GM12878 (cell line): ENCODE measurements around the gene DNAJC16. TPM values are rescaled to one million over a fixed set of nuclear protein-coding genes. Genes with fewer than 3 reads are reported as not detected.

ENCODE experiments used
- ATAC-seq: fragments of 200-7000 bp; cut with Tn5 transposase; 3 replicates; pipeline ENCODE4 v1.9.1; 2020; ENCODE audit warnings: mild to moderate bottlenecking, moderate library complexity
- BruUV-seq: library from RNA; stranded (reverse); fragments of 400-500 nt; replicated peaks from 2 replicates; lab custom pipeline; 2021; lab: Mats Ljungman, UMichigan
- CTCF ChIA-PET: fragments of 300-600 bp; sonication (Branson Sonifier 250); formaldehyde crosslinking; extraction: SDS; loops from one replicate; lab custom pipeline; 2021; ENCODE audit warnings: inconsistent platforms; lab: Yijun Ruan, JAX
- POLR2A ChIA-PET: fragments of 350-600 bp; formaldehyde crosslinking; extraction: SDS; loops from one replicate; lab custom pipeline; 2021; ENCODE audit warnings: inconsistent platforms; lab: Charles Lee
- RAD21 ChIA-PET: fragments of 300-600 bp; sonication (Branson Sonifier 250); formaldehyde crosslinking; loops from one replicate; lab custom pipeline; 2023; ENCODE audit warnings: antibody characterized with exemption; ENCODE audit not compliant: unreplicated experiment; lab: Charles Lee
- SMC1A ChIA-PET: fragments of 300-600 bp; sonication (Branson Sonifier 250); formaldehyde crosslinking; loops from one replicate; lab custom pipeline; 2023; ENCODE audit not compliant: unreplicated experiment, uncharacterized antibody; lab: Charles Lee
- DNase-seq: peaks from one replicate; pipeline ENCODE4 v3.0.0-alpha.2; 2011; ENCODE audit warnings: low read depth, low spot score
- FAIRE-seq: peaks from 3 replicates; lab custom pipeline; 2011; peaks lifted over from hg19 to GRCh38; lab: Jason Lieb, UNC
- H2AFZ ChIP-seq: 2 replicates; pipeline ENCODE4 v1.6.0; 2011; ENCODE audit warnings: low read depth, low read length, control low read depth; ENCODE audit not compliant: control insufficient read depth
- H3K27ac ChIP-seq: 2 replicates; pipeline ENCODE4 v1.5.1; 2011; ENCODE audit warnings: control low read depth; ENCODE audit not compliant: control insufficient read depth, insufficient read depth
- H3K27me3 ChIP-seq, 2 experiments: replicated peaks in 1 of 2; 2 replicates each; pipeline versions ENCODE4 v1.6.0 to v1.6.1; 2011; ENCODE audit warnings: low read length in 1 of 2; ENCODE audit not compliant: control insufficient read depth in 2 of 2, insufficient read depth in 2 of 2
- H3K36me3 ChIP-seq, 2 experiments: 2 replicates each; pipeline ENCODE4 v1.5.1; 2011; ENCODE audit warnings: low read length in 1 of 2; ENCODE audit not compliant: control insufficient read depth in 2 of 2, insufficient read depth in 2 of 2
- H3K4me1 ChIP-seq: 2 replicates; pipeline ENCODE4 v1.6.1; 2011; ENCODE audit warnings: mild to moderate bottlenecking, low read length, moderate library complexity, mixed read lengths; ENCODE audit not compliant: control insufficient read depth, insufficient read depth
- H3K4me2 ChIP-seq: 2 replicates; pipeline ENCODE4 v1.6.0; 2011; ENCODE audit warnings: control low read depth; ENCODE audit not compliant: control insufficient read depth, insufficient read depth
- H3K4me3 ChIP-seq: fragments of 200-600 bp; sonication (generic); 2 replicates; pipeline ENCODE4 v1.5.1; 2016
- H3K79me2 ChIP-seq: 2 replicates; pipeline ENCODE4 v1.6.0; 2011; ENCODE audit warnings: low read length; ENCODE audit not compliant: control insufficient read depth, insufficient read depth
- H3K9ac ChIP-seq: 2 replicates; pipeline ENCODE4 v1.8.0; 2011; ENCODE audit warnings: low read length, control low read depth, mixed read lengths; ENCODE audit not compliant: control insufficient read depth, insufficient read depth
- H3K9me3 ChIP-seq: replicated peaks from 3 replicates; pipeline ENCODE4 v1.5.1; 2011; ENCODE audit warnings: mild to moderate bottlenecking, low read length; ENCODE audit not compliant: control insufficient read depth, insufficient read depth
- H4K20me1 ChIP-seq: 2 replicates; pipeline ENCODE4 v1.6.0; 2011; ENCODE audit not compliant: control insufficient read depth, insufficient read depth
- ATF7 ChIP-seq: fragments of 450-650 bp; IDR thresholded peaks from 2 replicates; pipeline ENCODE4 v1.6.1; 2016; ENCODE audit warnings: low read depth, mild to moderate bottlenecking
- KAT2A ChIP-seq: conservative IDR thresholded peaks from 2 replicates; pipeline ENCODE4 v1.6.1; 2011; ENCODE audit warnings: low read depth, low read length; ENCODE audit not compliant: control insufficient read depth
- KLF5 ChIP-seq: fragments of 450-650 bp; IDR thresholded peaks from 2 replicates; pipeline ENCODE4 v1.6.1; 2014; ENCODE audit warnings: mild to moderate bottlenecking; ENCODE audit not compliant: partially characterized antibody
- MXI1 ChIP-seq: fragments of 150-350 bp; IDR thresholded peaks from 2 replicates; pipeline ENCODE4 v1.6.1; 2011; ENCODE audit warnings: low read depth, mild to moderate bottlenecking, inconsistent platforms, low read length, improper control_type of control experiment
- POLR2A ChIP-seq: IDR thresholded peaks from 2 replicates; pipeline ENCODE4 v1.6.1; 2011; ENCODE audit warnings: low read depth, mild to moderate bottlenecking, low read length
- SIN3A ChIP-seq: IDR thresholded peaks from 2 replicates; pipeline ENCODE4 v1.6.1; 2012; ENCODE audit warnings: low read depth, low read length, improper control_type of control experiment
- SREBF2 ChIP-seq: IDR thresholded peaks from 2 replicates; pipeline ENCODE4 v1.6.1; 2012; ENCODE audit warnings: mild to moderate bottlenecking, low read length
- YY1 ChIP-seq: IDR thresholded peaks from 2 replicates; pipeline ENCODE4 v1.6.1; 2011; ENCODE audit warnings: low read depth, mild to moderate bottlenecking, low read length
- ZNF24 ChIP-seq: fragments of 450-650 bp; IDR thresholded peaks from 2 replicates; pipeline ENCODE4 v1.6.1; 2017; ENCODE audit warnings: antibody characterized with exemption, mild to moderate bottlenecking
- ZSCAN29 ChIP-seq: fragments of 450-650 bp; IDR thresholded peaks from 2 replicates; pipeline ENCODE4 v1.6.1; 2017; ENCODE audit warnings: mild to moderate bottlenecking, moderate library complexity
- WGBS: methylation state at CpG from one replicate; pipeline ENCODE4 v1.1.6; 2016; ENCODE audit warnings: low lambda C conversion rate; ENCODE audit not compliant: insufficient replicate concordance, insufficient coverage; ENCODE audit errors: missing lambda C conversion rate; 5-methylcytosine and 5-hydroxymethylcytosine counted together
- in situ Hi-C: fragments of 300-500 bp; cut with MboI; formaldehyde crosslinking; loops from 9 replicates; pipeline ENCODE4 v1.14.3; 2018; ENCODE audit warnings: mixed read lengths
- intact Hi-C: fragments of 100-400 bp; cut with micrococcal nuclease; formaldehyde crosslinking; loops from one replicate; pipeline ENCODE4 v1.14.2; 2022; ENCODE audit not compliant: unreplicated experiment
- polyA plus RNA-seq, 11 experiments: library from polyadenylated mRNA; depleted of rRNA in 4 of 11; unstranded in 6 of 11; stranded (reverse) in 5 of 11; fragments of >200 nt; fragmentation: Nextera tagmentation in 4 of 11; fragmentation: Illumina TruSeq in 1 of 11; extraction: Ambion mirVana in 4 of 11; extraction: Trizol in 1 of 11; gene quantifications; 1 replicate in 1 of 11; 2 replicates in 10 of 11; pipeline versions ENCODE4 v1.2.1 to v1.2.3, GENCODE V29; 2011 to 2016; ENCODE audit warnings: inconsistent platforms in 2 of 11, missing spikeins in 2 of 11, low read depth in 1 of 11
- total RNA-seq, 4 experiments: library from RNA; depleted of rRNA in 3 of 4; stranded (reverse); fragments of >200 nt in 3 of 4; fragmentation: Illumina TruSeq in 1 of 4; extraction: Trizol in 1 of 4; gene quantifications; 2 replicates each; pipeline versions ENCODE4 v1.2.1 to v1.2.3, GENCODE V29; 2013 to 2021
- TF ChIP-seq, protein P1 (sequence below), 3 experiments: IDR thresholded peaks in 2 of 3; conservative IDR thresholded peaks in 1 of 3; 2 replicates each; pipeline ENCODE4 v1.5.1; 2011; ENCODE audit warnings: low read depth in 3 of 3, low read length in 3 of 3, mild to moderate bottlenecking in 3 of 3, control low read depth in 2 of 3, moderate library complexity in 2 of 3, inconsistent platforms in 1 of 3, mixed read lengths in 1 of 3; ENCODE audit not compliant: control insufficient read depth in 2 of 3, insufficient read depth in 1 of 3; ENCODE audit errors: extremely low read depth in 1 of 3
- TF ChIP-seq, protein P2 (sequence below): fragments of 450-650 bp; IDR thresholded peaks from 2 replicates; pipeline ENCODE4 v1.6.1; 2016; ENCODE audit warnings: mild to moderate bottlenecking
- TF ChIP-seq, protein P3 (sequence below): fragments of 450-650 bp; IDR thresholded peaks from 2 replicates; pipeline ENCODE4 v1.6.1; 2017; ENCODE audit warnings: mild to moderate bottlenecking, moderate library complexity
- TF ChIP-seq, protein P4 (sequence below): fragments of 450-650 bp; formaldehyde crosslinking; IDR thresholded peaks from 2 replicates; pipeline ENCODE4 v1.5.0; 2022; ENCODE audit warnings: mild to moderate bottlenecking, missing genetic modification characterization

Gene DNAJC16
- total and polyA plus RNA-seq, 10 of the 15 experiments (the other 5 are each of a cell fraction or from before 2014, with no cell fraction given), result 2.4 to 12.7 (median 7.8) TPM

DNA sequence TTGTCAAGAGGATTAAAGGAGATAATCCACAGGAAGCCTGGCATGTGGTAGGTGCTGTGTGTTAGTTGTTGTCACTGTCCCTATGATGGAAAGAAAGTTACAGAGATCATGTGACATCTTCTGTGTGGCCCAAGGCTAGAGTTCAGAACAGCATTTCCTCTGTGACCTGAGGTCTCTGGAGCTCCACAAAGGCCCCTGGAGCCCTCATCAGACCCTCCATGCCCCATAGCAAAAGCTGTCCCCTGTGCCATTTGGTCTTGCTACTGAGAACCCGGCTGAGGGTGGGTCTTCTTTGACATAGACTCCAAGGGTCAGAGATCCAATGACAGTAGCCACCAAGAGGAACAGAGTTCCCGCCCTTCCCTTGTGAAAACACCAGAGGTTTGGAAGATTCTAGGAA, 42.7 kb upstream of the DNAJC16 start:
- H3K79me2 ChIP-seq, result no peaks in the 10 kb centered on the region
- H4K20me1 ChIP-seq, result no peaks in the 10 kb centered on the region
- no peaks in the 10 kb centered on the region for H3K27me3 ChIP-seq
- intact Hi-C loops, result no loop called here
- ChIA-PET SMC1A (no interaction called here), POLR2A (no interaction called here), CTCF (no interaction called here), RAD21 (interaction anchor here (0.5 kb wide), 1 partner anchor 10 kb away, joined by 3 read pairs; no protein-coding TSS in a partner anchor)
- no peak overlapping the region for H3K27ac ChIP-seq
- no peak overlapping the region for H3K4me2 ChIP-seq
- H3K4me3 ChIP-seq, result no peak overlapping the region
- H3K9me3 ChIP-seq, result no peaks in the 10 kb centered on the region
- in situ Hi-C loops, result no loop called here
- peak; percentile 52 for FAIRE-seq
- WGBS, result 21% methylated on average over 2 of the region's 2 CpGs
- no peak for DNase-seq
- H2AFZ ChIP-seq, result no peak overlapping the region
- H3K4me1 ChIP-seq, result no peaks in the 10 kb centered on the region
- no peak for ATAC-seq
- H3K9ac ChIP-seq, result no peak overlapping the region
- BruUV-seq, result no TSS peak
- H3K36me3 ChIP-seq, result no peaks in the 10 kb centered on the region
- TF ChIP-seq ZNF24, result no peak
- TF ChIP-seq, protein P1, sequence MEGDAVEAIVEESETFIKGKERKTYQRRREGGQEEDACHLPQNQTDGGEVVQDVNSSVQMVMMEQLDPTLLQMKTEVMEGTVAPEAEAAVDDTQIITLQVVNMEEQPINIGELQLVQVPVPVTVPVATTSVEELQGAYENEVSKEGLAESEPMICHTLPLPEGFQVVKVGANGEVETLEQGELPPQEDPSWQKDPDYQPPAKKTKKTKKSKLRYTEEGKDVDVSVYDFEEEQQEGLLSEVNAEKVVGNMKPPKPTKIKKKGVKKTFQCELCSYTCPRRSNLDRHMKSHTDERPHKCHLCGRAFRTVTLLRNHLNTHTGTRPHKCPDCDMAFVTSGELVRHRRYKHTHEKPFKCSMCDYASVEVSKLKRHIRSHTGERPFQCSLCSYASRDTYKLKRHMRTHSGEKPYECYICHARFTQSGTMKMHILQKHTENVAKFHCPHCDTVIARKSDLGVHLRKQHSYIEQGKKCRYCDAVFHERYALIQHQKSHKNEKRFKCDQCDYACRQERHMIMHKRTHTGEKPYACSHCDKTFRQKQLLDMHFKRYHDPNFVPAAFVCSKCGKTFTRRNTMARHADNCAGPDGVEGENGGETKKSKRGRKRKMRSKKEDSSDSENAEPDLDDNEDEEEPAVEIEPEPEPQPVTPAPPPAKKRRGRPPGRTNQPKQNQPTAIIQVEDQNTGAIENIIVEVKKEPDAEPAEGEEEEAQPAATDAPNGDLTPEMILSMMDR (IDR thresholded peaks at IDR 0.05 in 2 of 3, conservative IDR thresholded peaks at IDR 0.05 in 1 of 3; ENCODE audit: control insufficient read depth in 2 of 3, extremely low read depth in 1 of 3, insufficient read depth in 1 of 3, low read depth in 3 of 3, low read length in 3 of 3), result no peak
- no peak for TF ChIP-seq YY1
- no peak for TF ChIP-seq SREBF2
- no peak for TF ChIP-seq SIN3A
- no peak for TF ChIP-seq POLR2A
- TF ChIP-seq KAT2A, result no peak
- TF ChIP-seq KLF5, result no peak
- TF ChIP-seq, protein P2, sequence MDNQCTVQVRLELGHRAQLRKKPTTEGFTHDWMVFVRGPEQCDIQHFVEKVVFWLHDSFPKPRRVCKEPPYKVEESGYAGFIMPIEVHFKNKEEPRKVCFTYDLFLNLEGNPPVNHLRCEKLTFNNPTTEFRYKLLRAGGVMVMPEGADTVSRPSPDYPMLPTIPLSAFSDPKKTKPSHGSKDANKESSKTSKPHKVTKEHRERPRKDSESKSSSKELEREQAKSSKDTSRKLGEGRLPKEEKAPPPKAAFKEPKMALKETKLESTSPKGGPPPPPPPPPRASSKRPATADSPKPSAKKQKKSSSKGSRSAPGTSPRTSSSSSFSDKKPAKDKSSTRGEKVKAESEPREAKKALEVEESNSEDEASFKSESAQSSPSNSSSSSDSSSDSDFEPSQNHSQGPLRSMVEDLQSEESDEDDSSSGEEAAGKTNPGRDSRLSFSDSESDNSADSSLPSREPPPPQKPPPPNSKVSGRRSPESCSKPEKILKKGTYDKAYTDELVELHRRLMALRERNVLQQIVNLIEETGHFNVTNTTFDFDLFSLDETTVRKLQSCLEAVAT, result no peak
- TF ChIP-seq, protein P3, sequence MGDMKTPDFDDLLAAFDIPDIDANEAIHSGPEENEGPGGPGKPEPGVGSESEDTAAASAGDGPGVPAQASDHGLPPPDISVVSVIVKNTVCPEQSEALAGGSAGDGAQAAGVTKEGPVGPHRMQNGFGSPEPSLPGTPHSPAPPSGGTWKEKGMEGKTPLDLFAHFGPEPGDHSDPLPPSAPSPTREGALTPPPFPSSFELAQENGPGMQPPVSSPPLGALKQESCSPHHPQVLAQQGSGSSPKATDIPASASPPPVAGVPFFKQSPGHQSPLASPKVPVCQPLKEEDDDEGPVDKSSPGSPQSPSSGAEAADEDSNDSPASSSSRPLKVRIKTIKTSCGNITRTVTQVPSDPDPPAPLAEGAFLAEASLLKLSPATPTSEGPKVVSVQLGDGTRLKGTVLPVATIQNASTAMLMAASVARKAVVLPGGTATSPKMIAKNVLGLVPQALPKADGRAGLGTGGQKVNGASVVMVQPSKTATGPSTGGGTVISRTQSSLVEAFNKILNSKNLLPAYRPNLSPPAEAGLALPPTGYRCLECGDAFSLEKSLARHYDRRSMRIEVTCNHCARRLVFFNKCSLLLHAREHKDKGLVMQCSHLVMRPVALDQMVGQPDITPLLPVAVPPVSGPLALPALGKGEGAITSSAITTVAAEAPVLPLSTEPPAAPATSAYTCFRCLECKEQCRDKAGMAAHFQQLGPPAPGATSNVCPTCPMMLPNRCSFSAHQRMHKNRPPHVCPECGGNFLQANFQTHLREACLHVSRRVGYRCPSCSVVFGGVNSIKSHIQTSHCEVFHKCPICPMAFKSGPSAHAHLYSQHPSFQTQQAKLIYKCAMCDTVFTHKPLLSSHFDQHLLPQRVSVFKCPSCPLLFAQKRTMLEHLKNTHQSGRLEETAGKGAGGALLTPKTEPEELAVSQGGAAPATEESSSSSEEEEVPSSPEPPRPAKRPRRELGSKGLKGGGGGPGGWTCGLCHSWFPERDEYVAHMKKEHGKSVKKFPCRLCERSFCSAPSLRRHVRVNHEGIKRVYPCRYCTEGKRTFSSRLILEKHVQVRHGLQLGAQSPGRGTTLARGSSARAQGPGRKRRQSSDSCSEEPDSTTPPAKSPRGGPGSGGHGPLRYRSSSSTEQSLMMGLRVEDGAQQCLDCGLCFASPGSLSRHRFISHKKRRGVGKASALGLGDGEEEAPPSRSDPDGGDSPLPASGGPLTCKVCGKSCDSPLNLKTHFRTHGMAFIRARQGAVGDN, result no peak
- TF ChIP-seq, protein P4, sequence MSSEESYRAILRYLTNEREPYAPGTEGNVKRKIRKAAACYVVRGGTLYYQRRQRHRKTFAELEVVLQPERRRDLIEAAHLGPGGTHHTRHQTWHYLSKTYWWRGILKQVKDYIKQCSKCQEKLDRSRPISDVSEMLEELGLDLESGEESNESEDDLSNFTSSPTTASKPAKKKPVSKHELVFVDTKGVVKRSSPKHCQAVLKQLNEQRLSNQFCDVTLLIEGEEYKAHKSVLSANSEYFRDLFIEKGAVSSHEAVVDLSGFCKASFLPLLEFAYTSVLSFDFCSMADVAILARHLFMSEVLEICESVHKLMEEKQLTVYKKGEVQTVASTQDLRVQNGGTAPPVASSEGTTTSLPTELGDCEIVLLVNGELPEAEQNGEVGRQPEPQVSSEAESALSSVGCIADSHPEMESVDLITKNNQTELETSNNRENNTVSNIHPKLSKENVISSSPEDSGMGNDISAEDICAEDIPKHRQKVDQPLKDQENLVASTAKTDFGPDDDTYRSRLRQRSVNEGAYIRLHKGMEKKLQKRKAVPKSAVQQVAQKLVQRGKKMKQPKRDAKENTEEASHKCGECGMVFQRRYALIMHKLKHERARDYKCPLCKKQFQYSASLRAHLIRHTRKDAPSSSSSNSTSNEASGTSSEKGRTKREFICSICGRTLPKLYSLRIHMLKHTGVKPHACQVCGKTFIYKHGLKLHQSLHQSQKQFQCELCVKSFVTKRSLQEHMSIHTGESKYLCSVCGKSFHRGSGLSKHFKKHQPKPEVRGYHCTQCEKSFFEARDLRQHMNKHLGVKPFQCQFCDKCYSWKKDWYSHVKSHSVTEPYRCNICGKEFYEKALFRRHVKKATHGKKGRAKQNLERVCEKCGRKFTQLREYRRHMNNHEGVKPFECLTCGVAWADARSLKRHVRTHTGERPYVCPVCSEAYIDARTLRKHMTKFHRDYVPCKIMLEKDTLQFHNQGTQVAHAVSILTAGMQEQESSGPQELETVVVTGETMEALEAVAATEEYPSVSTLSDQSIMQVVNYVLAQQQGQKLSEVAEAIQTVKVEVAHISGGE (CRISPR knock-in tag), result no peak
- no peak for TF ChIP-seq MXI1
- TF ChIP-seq ATF7, result no peak
- no peak for TF ChIP-seq ZSCAN29
